Raji (cell line): Measurements from ENCODE around the gene TUBGCP4.

ENCODE experiments used
- POLR2A ChIP-seq: IDR thresholded peaks from 2 replicates; pipeline ENCODE4 v1.6.1; 2011; ENCODE audit warnings: low read depth, low read length, control low read depth; ENCODE audit not compliant: insufficient read depth

TUBGCP4 gene, protein sequence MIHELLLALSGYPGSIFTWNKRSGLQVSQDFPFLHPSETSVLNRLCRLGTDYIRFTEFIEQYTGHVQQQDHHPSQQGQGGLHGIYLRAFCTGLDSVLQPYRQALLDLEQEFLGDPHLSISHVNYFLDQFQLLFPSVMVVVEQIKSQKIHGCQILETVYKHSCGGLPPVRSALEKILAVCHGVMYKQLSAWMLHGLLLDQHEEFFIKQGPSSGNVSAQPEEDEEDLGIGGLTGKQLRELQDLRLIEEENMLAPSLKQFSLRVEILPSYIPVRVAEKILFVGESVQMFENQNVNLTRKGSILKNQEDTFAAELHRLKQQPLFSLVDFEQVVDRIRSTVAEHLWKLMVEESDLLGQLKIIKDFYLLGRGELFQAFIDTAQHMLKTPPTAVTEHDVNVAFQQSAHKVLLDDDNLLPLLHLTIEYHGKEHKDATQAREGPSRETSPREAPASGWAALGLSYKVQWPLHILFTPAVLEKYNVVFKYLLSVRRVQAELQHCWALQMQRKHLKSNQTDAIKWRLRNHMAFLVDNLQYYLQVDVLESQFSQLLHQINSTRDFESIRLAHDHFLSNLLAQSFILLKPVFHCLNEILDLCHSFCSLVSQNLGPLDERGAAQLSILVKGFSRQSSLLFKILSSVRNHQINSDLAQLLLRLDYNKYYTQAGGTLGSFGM

GRCh38 chr15:43370975-43371974 lies at the start of gene TUBGCP4, which contains the start of gene ZSCAN29:
Gene TUBGCP4, plus strand, starts transcription at chr15:43371101. Its CDS starts 254 bp downstream, at chr15:43371355.
Gene ZSCAN29, minus strand, starts transcription at chr15:43371043. Its CDS starts 1,130 bp downstream, at chr15:43369913.
- TF ChIP-seq POLR2A, result peak; percentile 78

DNA sequence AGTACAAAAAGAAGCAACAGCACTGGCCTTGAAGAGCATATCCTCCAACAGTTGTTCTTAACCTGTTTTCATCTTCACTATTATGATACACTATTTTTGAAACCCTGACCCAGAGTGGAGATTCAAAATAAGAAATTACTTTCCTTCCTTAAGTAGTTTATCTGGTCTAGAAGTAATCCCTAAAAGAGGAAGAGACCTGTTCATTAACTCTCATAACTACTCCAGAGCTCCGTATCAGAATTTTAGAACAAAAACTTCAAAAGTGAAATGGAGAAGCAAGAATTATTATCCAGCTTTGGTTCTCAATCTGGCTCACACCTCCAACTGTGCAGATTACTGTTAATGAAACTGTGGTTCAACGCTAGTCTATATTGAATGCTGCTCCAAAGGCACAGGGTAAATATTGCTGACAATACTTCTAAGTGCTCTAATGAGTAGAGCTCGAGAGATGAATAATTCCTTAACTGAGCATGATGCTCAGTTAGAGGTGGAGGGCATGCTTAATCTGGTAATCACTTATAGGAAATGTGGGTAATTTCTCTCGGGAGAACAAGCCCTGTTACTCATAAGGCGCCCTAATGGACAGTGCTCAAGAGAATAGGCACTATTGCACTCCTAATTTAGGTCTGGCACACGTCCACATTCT lies 45.7 kb upstream of the TUBGCP4 start:
- no peak for TF ChIP-seq POLR2A

DNA sequence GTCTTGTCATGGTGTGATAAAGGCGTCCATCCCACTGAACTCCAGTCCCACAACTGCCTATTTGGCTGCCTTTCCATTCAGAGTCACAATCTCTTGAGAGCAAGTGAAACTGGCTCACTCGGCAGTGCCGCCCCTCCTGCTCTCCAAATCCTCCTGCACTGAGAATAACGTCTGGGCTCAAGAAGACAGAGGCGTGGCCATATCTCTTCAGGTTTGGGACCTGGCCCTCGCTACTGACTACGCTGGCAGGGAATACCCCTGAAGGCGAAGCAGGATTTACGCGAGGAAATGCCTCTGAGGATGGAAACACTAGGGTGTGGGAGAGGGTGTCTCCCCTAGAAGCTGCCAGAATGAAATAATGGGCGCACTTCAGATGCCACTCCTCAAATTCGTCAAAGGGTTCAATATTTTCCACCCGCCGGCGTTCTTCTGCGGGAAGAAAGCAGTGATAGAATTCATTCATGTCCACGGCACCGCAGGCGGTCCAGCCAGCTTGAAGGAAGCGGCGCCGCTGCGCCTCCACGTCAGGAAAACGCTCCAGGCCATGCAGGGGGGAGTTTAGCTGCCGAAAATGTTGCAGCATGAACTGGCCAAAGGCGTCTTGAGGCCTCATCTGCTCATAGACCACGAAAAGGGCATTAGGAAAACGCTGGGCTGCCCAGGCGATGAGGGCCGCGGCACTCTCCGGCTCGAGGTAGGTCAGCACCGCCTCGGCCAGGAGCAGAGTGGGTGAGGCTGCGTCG lies 41.5 kb upstream of the TUBGCP4 start:
- TF ChIP-seq POLR2A, result no peak

- TF ChIP-seq POLR2A, result peak; percentile 95
Observed at GRCh38 chr15:43329960-43330779, 40.7 kb upstream of the TUBGCP4 start, which contains the start of gene LCMT2. Gene LCMT2, minus strand, starts transcription at chr15:43330573. Its CDS starts 84 bp downstream, at chr15:43330489.

- no peak for TF ChIP-seq POLR2A
Observed at GRCh38 chr15:43330780-43331087, 40.2 kb upstream of the TUBGCP4 start.

- no peak for TF ChIP-seq POLR2A
Observed at GRCh38 chr15:43346305-43346704, 24.6 kb upstream of the TUBGCP4 start.

GRCh38 chr15:43347114-43347513 lies 23.8 kb upstream of the TUBGCP4 start:
- no peak for TF ChIP-seq POLR2A

DNA sequence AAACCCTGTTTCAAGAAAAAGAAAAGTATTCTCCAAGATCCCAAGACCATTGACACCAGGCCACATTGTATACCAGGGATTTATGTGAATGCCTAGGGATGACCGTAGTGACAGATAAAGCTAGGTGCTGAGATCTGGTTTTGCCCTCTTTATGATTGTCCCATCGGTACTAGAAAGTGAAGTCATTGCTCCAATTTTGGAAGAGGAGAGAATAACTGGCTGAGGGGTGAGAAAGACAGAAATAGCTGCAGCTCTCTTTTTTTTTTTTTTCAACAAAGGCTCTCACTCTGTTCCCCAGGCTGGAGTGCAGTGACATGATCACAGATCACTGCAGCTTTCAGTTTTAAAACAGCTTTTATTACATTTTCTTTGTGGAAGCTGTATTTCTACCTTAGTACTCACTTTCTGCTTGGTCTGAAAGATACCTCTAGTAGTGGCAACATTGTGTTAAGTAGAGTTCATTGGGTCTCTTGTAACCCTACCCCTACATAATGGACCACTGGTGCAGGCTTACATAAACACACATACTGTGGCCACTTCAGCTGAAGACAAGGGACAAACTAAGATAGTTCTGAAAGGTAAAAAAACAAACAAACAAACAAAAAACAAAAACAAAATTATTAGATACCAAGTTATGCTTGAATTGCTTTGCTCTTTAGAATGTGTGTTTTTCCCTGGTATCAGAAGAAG lies 18.1 kb upstream of the TUBGCP4 start:
- TF ChIP-seq POLR2A, result no peak

GRCh38 chr15:43360821-43361220 lies 10.1 kb upstream of the TUBGCP4 start:
- TF ChIP-seq POLR2A, result no peak

- TF ChIP-seq POLR2A, result no peak
Observed at GRCh38 chr15:43361313-43361903, 9.5 kb upstream of the TUBGCP4 start.

DNA sequence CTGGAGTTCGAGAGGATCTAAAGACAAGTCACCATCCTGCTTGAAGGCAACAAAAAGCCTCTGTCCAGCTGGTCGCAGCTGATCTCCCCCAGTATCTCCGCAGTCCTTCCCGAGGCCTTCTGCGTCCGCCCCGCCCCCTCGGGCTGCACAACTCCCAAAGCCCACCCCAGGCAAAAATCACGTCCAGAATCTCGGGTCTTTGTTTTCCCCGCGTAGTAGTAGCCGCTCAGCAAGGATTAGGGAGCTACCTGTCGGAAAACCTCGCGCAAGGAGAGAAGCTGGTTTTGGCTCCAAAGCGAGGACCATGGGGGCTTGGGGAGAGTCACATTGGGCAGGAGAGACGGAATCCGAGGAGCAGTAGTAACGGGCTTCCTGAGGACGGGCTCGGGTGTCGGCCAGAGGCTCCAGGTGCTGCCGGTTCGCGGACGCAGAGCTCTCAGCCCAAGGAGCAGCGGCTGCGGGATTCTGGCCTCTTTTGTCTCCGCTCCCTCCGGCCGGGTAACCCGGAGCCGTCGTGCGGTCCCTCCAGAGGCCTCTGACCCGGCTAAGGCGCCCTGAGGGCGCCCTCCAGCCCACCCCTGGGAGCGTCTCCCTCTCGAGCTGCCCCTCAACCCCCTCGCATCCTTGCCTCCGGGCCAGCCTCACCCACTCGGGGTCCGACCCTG lies 459 bp upstream of the TUBGCP4 start:
- no peak for TF ChIP-seq POLR2A
